ENCODE data around the gene CRTC1. TPM values are rescaled to one million over a fixed set of nuclear protein-coding genes. Genes with fewer than 3 reads are reported as not detected.

CRTC1 gene
- total RNA-seq, 1 experiment from 2014 or later, result 19.0 TPM

DNA sequence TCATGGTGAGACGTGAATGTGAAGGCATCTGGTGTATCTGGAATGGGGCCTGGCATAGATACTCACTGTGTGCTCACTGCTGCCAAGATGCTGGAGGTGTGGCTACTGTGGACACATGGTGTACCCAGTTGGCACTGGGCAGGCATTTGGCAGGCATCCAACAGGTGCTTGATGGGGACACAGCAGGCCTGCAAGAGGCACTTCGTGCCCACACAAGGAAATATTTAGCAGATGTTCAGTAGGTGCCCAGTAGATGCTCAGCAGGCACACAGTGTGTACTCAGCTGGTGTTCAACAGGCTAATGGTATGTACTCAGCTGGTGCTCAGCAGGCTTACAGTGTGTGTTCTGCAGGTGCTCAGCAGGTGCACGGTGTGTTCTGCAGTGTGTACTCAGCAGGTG lies 14.2 kb downstream of the CRTC1 start:
- H2BK5ac ChIP-seq (ENCODE audit: insufficient read length, low read length), result no peak overlapping the region
- no peaks in the 10 kb centered on the region for H3K27me3 ChIP-seq (ENCODE audit: insufficient read depth, low read length)
- H4K5ac ChIP-seq (ENCODE audit: insufficient read length, low read depth, low read length), result no peak overlapping the region
- H3K79me2 ChIP-seq (ENCODE audit: insufficient read depth, low read length), result peaks cover 5% of the 10 kb centered on the region; the same call in 1 of the 2 replicates
- no peaks in the 10 kb centered on the region for H3K9me3 ChIP-seq (ENCODE audit: control insufficient read depth, low read depth, low read length)
- no peak overlapping the region for H2AK5ac ChIP-seq (ENCODE audit: insufficient read length, low read length)
- no peak for DNase-seq
- no peak overlapping the region for H3T11ph ChIP-seq (ENCODE audit: low read length)
- no peak overlapping the region for H3K27ac ChIP-seq (ENCODE audit: insufficient read length, low read depth, low read length)
- no peak overlapping the region for H3K4ac ChIP-seq (ENCODE audit: low read depth, low read length)
- no peak overlapping the region for H4K8ac ChIP-seq (replicated peaks; ENCODE audit: insufficient read length, low read depth, low read length)
- H3K9ac ChIP-seq (ENCODE audit: extremely low read depth, insufficient read length, low read length), result no peak overlapping the region
- H3K23me2 ChIP-seq (ENCODE audit: insufficient read length, low read depth, low read length, poor library complexity, severe bottlenecking), result peaks cover 4% of the 10 kb centered on the region
- H4K20me1 ChIP-seq (ENCODE audit: control insufficient read depth, insufficient read depth, insufficient read length), result no peaks in the 10 kb centered on the region
- no peak overlapping the region for H3K18ac ChIP-seq (ENCODE audit: insufficient read length, low read depth, low read length)
- H3K23ac ChIP-seq (ENCODE audit: insufficient read length, low read depth, low read length), result no peak overlapping the region
- H3K27me3 Mint-ChIP-seq (ENCODE audit: low read depth), result peaks cover 25% of the 10 kb centered on the region
- no peak overlapping the region for H2AFZ ChIP-seq (ENCODE audit: low read length)
- no peak overlapping the region for H2BK120ac ChIP-seq (ENCODE audit: low read depth, low read length, poor library complexity, severe bottlenecking)
- H3K56ac ChIP-seq (ENCODE audit: insufficient read length, low read depth, low read length), result no peak overlapping the region
- H2BK12ac ChIP-seq (ENCODE audit: insufficient read length, low read depth, low read length), result no peak overlapping the region
- peak overlapping the region in 1 of 3 experiments; percentile 41; a peak in 1 of 7 replicates for H3K27ac Mint-ChIP-seq
- H2BK20ac ChIP-seq (ENCODE audit: low read depth, low read length, poor library complexity, severe bottlenecking), result no peak overlapping the region
- no peak overlapping the region; a peak in 1 of 5 replicates for H3K4me3 Mint-ChIP-seq
- H3K9me3 Mint-ChIP-seq, result no peaks in the 10 kb centered on the region
- no peak overlapping the region for H3K14ac ChIP-seq (ENCODE audit: insufficient read depth, low read length)
- H4K91ac ChIP-seq (ENCODE audit: insufficient read length, low read depth, low read length), result no peak overlapping the region
- peaks cover 18 to 24% of the 10 kb centered on the region in 2 experiments for H3K4me1 Mint-ChIP-seq
- no CpG with 5 or more reads among the region's 3 CpGs for WGBS (ENCODE audit: extremely low coverage, insufficient read length, low lambda C conversion rate)
- H3K36me3 Mint-ChIP-seq (ENCODE audit: insufficient read depth in 1 of 3, low read depth in 3 of 3), result no peaks in the 10 kb centered on the region
- TF ChIP-seq, protein P1, sequence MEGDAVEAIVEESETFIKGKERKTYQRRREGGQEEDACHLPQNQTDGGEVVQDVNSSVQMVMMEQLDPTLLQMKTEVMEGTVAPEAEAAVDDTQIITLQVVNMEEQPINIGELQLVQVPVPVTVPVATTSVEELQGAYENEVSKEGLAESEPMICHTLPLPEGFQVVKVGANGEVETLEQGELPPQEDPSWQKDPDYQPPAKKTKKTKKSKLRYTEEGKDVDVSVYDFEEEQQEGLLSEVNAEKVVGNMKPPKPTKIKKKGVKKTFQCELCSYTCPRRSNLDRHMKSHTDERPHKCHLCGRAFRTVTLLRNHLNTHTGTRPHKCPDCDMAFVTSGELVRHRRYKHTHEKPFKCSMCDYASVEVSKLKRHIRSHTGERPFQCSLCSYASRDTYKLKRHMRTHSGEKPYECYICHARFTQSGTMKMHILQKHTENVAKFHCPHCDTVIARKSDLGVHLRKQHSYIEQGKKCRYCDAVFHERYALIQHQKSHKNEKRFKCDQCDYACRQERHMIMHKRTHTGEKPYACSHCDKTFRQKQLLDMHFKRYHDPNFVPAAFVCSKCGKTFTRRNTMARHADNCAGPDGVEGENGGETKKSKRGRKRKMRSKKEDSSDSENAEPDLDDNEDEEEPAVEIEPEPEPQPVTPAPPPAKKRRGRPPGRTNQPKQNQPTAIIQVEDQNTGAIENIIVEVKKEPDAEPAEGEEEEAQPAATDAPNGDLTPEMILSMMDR (conservative IDR thresholded peaks at IDR 0.05), result no peak
- no peaks in the 10 kb centered on the region for H3K79me1 ChIP-seq (ENCODE audit: insufficient read depth, low read depth, low read length, poor library complexity, severe bottlenecking)
- H3K4me1 ChIP-seq (ENCODE audit: insufficient read depth, low read length), result no peaks in the 10 kb centered on the region
- H2BK15ac ChIP-seq (ENCODE audit: low read depth, low read length), result no peak overlapping the region
- no peak overlapping the region for H3K4me2 ChIP-seq (ENCODE audit: insufficient read depth, insufficient read length, low read length)

All from H9 (cell line).